HG03442 (cell line): ENCODE data around the gene KATNB1.
A peak's percentile ranks its signal among the peaks of the same experiment; 100 is the strongest.

Experiments
- ATAC-seq: cut with Tn5 transposase; IDR thresholded peaks from one replicate; pipeline ENCODE4 v1.9.1; 2021; ENCODE audit warnings: mild to moderate bottlenecking, moderate library complexity; ENCODE audit not compliant: unreplicated experiment

KATNB1 gene

GRCh38 chr16:57755061-57755684, 19.6 kb downstream of the KATNB1 start:
- ATAC-seq = no peak

GRCh38 chr16:57755726-57756423, 20.3 kb downstream of the KATNB1 start:
- no peak for ATAC-seq

GRCh38 chr16:57756424-57757325, 21.1 kb downstream of the KATNB1 start:
- ATAC-seq = no peak

GRCh38 chr16:57757326-57757786, 21.8 kb downstream of the KATNB1 start:
- ATAC-seq = peak; percentile 87

- ATAC-seq = no peak
These were observed 22.3 kb downstream of the KATNB1 start for GRCh38 chr16:57757883-57758282.

- ATAC-seq = no peak
These were observed 23.0 kb downstream of the KATNB1 start for GRCh38 chr16:57758331-57759117.

GRCh38 chr16:57759131-57759530, 23.6 kb downstream of the KATNB1 start:
- no peak for ATAC-seq

- no peak for ATAC-seq
These were observed 24.2 kb downstream of the KATNB1 start for GRCh38 chr16:57759541-57760356.

- ATAC-seq = no peak
These were observed 25.0 kb downstream of the KATNB1 start for GRCh38 chr16:57760357-57761160.

- no peak for ATAC-seq
These were observed 25.7 kb downstream of the KATNB1 start for GRCh38 chr16:57761301-57761700.

- no peak for ATAC-seq
These were observed 26.4 kb downstream of the KATNB1 start for GRCh38 chr16:57761957-57762356.

- no peak for ATAC-seq
These were observed 26.9 kb downstream of the KATNB1 start for GRCh38 chr16:57762365-57763040.

GRCh38 chr16:57763285-57764005, 27.9 kb downstream of the KATNB1 start:
- ATAC-seq = no peak

GRCh38 chr16:57764006-57764340, 28.4 kb downstream of the KATNB1 start:
- ATAC-seq = no peak

GRCh38 chr16:57764341-57765159, 29.0 kb downstream of the KATNB1 start:
- no peak for ATAC-seq

GRCh38 chr16:57765160-57765728, 29.7 kb downstream of the KATNB1 start:
- ATAC-seq = no peak
